ENCODE data around the gene RAB26.

The RAB26 gene

DNA sequence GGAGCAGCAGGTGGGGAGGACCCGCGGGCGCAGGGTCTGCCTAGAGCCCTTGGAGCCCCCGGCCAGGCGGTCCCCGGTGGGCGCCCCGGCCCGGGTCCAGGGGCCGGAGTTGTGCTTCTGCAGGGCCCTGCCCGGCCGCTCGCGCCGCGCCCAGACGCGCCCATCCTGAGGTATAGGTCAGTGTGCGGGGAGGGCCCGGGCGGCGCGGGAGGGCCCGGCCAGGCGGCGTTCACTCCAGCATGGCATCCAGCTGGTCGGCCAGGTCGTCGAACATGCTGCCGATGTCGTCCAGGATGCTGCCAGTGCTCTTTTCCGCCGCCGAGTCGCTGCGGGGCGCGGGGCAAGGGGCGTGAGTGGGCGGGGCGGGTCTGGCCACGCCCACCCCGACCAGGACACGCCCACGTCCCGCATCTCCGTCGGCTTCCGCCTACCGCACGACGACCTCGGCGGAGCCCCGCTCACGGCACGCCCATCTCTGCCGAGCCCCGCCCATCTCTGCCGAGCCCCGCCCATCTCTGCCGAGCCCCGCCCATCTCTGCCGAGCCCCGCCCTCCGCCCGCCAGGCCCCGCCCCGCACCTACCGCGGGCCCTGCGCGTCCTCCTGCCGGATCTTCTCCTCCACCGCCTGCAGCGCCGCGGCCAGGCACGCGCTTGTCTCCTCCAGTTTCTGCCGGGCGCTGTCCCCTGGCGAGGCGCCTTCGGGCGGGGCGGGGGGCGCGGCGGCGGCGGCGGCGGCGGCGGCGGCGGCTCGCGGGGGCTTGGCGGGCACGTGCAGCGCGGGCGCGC, 30.1 kb downstream of the RAB26 start:
- peak in 2 of 56 donors; percentile 10 to 46 for DNase-seq

DNA sequence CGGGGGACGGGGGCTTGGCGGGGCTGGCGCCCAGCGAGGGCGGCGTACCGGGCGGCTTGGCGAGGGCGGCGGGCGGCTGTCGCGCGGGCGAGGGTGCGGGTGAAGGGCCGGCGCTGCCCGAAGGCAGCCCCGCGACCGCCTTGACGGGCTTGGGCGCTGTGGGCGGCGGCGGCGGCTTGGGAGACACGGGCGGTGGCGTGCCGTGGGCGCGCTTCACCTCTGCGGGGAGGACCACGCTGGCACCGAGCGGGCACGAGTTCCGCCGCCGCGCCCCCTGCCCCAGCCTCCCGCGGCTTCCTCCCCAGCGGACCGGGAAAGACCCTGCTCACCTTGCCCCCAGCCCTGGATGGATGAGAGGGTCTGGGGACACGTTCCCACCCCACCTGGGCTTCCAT, 30.7 kb downstream of the RAB26 start:
- DNase-seq: no peak

- no peak for DNase-seq
Measured at GRCh38 chr16:2179576-2179975, 31.2 kb downstream of the RAB26 start.

- DNase-seq: no peak
Measured at GRCh38 chr16:2180461-2180860, 32.0 kb downstream of the RAB26 start.

DNA sequence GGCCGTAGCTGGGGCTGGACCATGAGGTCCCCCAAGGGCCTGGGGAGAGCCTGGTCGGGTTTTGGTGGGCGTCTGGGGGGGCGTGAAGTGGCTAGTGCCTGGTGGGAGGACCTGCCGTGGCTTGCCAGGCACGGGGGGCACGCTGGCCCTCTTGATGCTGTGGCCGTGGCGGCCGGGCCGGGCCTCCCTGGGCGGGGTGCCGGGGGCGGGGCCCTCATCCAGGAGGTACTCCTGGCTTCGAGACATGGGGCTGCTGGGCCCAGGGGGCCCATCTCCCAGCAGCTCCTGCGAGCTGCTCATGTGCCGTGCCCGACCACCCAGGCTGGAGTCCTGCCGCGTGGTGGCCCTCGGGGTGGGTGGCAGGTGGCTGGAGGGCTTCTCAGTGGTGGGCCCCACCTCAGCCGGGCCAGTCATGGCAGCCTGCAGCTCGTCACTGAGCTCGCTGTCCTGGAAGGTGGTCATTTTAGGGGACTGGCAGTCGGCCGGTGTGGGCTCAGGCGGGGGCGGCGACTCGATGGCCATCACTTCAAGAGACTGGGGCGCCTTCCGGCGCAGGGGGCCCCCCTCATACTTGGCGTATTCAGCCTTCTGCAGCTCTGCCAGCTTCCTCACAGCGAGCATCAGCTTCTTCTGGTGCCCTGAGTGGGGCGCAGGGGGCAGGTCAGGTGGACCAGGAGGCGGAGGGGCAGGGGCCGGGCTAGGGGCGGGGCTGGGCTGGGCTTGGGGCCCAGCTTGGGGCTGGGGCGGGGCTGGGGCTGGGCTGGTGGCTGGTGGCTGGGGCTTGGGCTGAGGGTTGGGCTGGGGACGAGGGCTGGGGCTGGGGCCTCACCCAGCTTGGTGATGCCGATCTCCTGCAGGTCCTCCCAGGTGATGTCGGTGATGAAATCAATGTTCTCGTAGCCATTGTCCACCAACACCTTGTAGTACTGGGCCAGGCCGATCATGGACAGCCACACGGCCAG, 32.8 kb downstream of the RAB26 start:
- DNase-seq: peak in 5 of 56 donors; percentile 23 to 36 (median 31)

GRCh38 chr16:2181952-2182351, 33.5 kb downstream of the RAB26 start:
- DNase-seq: no peak

- DNase-seq: no peak
Measured at GRCh38 chr16:2183671-2184070, 35.2 kb downstream of the RAB26 start.

DNA sequence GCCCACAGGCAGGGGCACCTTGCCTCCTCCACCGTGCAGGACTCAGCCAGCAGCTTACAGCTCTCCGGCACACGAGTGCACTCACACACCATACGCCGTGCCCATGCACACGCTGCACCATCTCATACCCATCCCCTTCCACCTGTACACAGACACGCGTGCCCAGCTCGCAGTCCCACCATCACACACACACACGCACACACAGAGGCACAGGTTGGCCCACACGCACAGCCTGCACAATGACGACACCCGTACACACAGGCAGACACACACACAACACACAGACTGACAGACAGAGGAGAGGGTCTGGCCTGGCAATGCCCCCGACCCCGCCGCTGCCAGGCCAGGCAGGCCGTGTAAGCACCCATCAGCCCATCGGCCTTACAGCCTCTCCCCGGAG, 35.9 kb downstream of the RAB26 start:
- no peak for DNase-seq

DNA sequence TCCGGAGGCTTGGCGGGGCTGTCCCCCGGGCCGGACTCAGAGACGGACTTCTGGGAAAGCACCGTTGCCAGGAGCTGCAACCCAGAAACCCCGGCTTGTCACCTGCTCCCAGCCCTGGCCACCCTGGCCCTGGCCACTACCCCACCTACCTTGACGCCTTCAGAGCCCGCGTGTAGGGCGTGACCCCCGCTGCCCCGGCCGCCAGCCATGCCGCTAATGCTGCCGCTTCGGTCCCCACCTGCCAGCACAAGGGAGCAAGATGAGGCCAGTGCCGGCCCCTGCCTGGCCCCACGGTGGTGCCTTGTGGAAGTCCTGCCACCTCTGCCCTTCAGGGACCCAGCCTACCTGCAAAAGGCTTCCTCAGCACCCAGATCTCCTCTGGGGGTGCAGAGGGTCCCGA, 36.5 kb downstream of the RAB26 start:
- no peak for DNase-seq

DNA sequence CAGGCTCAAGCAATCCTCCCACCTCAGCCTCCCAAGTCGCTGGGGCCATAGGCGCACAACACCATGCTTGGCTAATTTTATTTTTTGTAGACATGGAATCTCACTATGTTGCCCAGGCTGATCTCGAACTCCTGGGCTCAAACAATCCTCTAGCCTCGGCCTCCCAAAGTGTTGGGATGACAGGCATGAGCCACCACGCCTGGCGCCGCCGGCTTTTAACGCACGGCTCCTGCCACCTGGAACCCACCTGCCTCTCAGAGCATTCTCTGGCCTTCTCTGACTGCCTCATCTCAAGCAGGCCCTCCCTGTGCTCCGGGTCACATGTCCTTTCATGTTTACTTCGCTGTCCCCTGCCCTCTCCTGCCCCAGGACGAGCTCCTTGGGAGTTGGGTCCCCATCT, 37.6 kb downstream of the RAB26 start:
- no peak for DNase-seq

DNA sequence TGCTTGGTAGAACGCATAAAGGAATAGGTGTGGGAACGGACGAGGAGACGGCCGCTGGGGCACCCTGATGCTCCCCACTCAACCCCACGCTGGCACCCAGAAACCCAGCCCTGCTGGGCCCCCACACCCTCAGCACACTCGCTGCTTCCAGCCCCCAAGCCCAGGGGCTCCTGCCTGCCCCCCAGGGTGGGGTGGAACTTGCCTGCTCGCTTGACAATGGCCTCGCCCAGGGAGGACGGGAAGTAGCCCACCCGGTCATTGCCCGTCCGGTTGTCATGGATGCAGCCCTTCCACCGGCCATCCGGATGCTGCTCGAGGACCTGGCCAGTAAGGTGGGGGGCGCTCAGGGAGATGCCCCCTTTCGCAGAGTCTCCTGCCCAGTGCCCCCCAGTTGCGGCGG, 38.1 kb downstream of the RAB26 start:
- no peak for DNase-seq

DNA sequence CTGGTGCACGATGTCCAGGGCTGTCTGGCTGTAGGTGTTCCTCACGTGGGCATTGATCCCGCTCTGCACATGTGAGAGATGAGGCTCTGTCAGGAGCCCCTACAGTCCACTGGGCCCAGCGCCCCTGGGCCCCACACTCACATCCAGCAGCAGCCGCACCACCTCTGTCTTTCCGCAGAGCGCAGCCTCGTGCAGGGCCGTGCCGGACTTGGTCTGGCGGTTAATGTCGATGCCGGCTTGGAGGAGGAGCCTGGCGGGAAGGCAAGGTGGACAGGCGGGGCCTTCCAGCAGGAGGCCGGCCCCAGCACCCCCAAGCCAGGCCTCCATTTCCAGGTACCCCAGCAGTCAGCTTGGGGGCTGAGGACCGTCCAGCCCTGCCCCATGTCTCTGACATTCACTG, 38.8 kb downstream of the RAB26 start:
- DNase-seq: no peak

- no peak for DNase-seq
Measured at GRCh38 chr16:2188395-2188794, 40.0 kb downstream of the RAB26 start.

DNA sequence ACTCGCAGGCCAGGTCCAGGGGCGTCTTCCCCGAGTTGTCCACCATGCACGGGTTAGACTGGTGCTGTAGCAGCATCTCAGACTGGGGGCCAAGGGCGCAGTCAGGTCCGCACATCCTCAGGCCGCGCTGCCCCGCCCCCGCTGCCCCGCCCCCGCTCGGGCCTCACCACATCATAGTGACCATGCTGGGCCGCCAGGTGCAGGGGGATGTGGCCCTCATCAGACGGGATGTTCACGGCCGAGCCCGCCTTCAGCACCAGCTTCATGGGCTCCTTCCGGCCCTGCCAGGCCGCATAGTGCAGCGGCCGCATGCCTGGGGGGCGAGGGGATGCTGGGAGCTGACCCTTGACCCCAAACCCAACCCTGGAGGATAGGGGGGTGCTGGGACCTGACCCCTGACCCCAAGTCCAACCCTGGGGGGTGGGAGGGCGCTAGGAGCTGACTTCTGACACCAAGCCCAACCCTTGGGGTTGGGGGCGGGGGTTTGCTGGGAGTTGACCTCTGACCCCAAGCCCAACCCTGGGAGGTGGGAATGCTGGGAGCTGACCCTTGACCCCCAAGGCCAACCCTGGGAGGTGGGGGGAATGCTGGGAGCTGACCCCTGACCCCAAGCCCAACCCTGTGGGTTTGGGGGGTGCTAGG, 40.9 kb downstream of the RAB26 start:
- no peak for DNase-seq

DNA sequence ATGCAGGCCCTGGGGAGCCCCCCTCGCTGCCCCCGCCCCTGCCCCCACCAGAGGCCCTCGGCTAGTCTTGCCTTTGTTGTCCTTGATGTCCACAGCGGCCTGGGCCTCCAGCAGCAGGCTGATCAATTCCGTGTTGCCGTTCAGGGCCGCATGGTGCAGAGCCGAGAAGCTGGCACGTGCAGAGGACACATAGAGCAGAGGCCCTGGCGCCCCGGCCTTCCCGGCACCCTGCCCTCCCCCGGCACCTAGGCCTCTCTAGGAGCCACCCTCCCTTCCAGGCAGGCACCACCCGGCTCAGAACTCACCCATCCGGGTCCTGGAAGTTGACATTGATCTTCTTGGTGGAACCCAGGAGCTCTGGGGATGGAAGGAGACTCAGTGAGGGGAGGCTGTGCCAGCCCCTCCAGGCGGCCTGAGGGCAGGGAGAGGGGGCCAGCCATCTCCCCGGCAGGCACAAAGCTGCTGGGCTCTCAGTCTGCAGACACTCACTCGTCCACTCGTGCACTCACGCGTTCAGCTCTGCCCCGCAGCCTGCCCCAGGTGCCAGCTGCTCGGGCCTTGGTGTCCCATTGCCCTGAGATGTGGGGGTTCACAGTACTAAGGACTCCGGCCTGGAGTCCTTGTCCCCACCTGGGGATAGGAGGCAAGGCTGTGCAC, 41.7 kb downstream of the RAB26 start:
- no peak for DNase-seq

- DNase-seq: peak in 42 of 56 donors; percentile 8 to 70 (median 46)
Measured at GRCh38 chr16:2190659-2191445, 42.4 kb downstream of the RAB26 start.

DNA sequence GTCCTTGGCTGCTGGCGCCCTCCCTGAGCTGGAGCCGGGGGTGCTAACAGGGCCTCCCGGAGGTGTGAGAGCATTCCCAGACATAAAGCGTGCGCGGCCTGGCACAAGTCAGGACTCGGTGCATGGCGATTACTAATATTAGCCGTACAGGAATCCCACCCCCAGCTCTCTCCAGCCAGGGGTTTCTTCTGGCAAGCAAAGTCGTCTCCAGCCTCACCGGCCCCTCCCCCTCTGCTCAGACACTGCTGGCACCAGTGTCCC, 43.0 kb downstream of the RAB26 start:
- DNase-seq: peak in 3 of 56 donors; percentile 30 to 53 (median 35)

DNA sequence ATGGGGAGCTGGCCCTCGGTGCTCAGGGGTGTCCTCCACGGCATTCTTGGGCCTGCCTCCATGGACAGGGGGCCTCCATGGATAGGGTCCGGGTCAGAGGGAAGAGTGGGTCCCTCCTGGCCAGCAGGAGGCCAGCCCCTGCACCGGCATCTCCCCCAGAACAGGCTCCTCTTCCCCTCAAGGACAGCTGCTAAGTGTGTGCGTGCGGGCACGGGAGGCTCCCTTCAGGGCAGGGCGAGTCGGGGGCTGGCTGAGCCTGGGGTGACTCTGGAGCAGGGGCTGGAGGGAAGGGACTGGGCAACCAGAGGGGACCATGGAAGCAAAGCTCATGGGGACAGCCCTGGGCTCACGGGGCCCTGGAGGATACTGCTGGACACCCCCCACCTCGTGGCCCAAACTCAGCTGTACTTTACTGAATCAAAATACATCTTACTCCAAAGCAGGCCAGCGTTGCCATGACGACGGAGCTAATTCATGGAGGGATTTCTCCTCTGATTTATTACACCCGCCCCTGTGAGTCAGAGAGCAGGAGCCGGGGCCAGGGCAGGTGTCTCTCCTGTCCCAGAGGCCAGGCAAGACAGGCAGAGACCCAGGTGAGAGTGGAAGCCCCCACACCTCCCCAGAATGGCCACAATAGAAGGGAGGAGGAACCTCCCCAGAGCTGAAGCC, 45.9 kb downstream of the RAB26 start:
- peak in 3 of 56 donors; percentile 6 to 37 (median 19) for DNase-seq

DNA sequence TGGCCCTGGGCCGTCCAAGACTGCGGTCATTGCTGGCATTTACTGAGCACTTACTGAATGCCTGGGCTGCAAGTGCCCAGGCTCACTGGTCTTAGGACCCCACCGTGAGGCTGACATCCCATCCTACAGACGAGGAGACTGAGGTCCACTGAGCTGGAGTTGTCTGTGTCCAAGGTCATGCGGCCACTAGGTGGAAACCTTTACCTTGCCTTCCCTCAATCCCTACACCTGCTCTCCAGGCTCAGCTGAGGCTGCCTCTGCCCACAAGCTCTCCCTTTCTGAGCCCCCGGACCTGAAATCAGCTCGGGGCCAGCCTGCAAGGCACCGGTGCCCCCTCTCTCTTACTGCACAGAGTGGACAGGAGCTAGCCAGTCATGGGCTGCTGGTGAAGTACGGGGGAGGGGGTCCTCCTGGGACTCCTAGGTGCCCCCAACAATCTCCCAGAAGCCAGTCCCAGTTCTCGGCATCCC, 46.5 kb downstream of the RAB26 start:
- no peak for DNase-seq

Measured in amygdala (tissue), 56 donors.